NT2/D1 (cell line): Measurements from ENCODE around the gene WNT5B.
"Not testable (repeated sequence)": the region's sequence is repeated elsewhere in the genome, so short reads cannot be mapped to it uniquely, and the experiment has no call there.

Experiments
- YY1 ChIP-seq: IDR thresholded peaks from 2 replicates; pipeline ENCODE4 v1.6.1; 2011; ENCODE audit not compliant: insufficient read length, insufficient read depth
- ZNF274 ChIP-seq: IDR thresholded peaks from 2 replicates; pipeline ENCODE4 v1.6.1; 2011; ENCODE audit warnings: mild to moderate bottlenecking, low read depth, low read length

GRCh38 chr12:1695097-1695496 lies 66.1 kb downstream of the WNT5B start:
- TF ChIP-seq ZNF274, YY1: not testable (repeated sequence)
